ENCODE data around the gene DCAF6.

DCAF6 gene

DNA sequence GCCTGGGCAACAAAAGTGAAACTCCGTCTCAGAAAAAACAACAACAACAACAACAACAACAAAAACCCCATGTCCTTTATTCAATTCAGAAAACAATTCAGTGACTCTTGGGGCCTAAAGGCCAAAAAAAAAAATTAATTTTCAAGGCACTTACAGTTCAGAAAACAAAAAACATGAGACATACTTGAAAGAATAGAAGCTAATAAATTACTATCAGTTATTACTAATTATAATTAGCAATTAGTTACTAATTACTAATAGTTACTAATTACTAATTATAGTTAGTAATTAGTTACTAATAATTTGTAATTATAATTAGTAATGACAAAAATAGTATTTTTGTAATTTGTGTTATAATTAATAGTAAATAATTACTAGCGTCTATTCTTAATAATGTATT is 57.2 kb downstream of the DCAF6 start:
- TF ChIP-seq, protein P1, sequence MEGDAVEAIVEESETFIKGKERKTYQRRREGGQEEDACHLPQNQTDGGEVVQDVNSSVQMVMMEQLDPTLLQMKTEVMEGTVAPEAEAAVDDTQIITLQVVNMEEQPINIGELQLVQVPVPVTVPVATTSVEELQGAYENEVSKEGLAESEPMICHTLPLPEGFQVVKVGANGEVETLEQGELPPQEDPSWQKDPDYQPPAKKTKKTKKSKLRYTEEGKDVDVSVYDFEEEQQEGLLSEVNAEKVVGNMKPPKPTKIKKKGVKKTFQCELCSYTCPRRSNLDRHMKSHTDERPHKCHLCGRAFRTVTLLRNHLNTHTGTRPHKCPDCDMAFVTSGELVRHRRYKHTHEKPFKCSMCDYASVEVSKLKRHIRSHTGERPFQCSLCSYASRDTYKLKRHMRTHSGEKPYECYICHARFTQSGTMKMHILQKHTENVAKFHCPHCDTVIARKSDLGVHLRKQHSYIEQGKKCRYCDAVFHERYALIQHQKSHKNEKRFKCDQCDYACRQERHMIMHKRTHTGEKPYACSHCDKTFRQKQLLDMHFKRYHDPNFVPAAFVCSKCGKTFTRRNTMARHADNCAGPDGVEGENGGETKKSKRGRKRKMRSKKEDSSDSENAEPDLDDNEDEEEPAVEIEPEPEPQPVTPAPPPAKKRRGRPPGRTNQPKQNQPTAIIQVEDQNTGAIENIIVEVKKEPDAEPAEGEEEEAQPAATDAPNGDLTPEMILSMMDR (IDR thresholded peaks at IDR 0.05; ENCODE audit: low read depth, low read length), result no peak
- H3K4me3 ChIP-seq (ENCODE audit: low read depth, low read length), result no peak overlapping the region
- DNase-seq (ENCODE audit: low read depth, low spot score), result no peak
- in situ Hi-C loops (cut with HindIII; ENCODE audit: low sequenced_read_pairs), result no loop called here

DNA sequence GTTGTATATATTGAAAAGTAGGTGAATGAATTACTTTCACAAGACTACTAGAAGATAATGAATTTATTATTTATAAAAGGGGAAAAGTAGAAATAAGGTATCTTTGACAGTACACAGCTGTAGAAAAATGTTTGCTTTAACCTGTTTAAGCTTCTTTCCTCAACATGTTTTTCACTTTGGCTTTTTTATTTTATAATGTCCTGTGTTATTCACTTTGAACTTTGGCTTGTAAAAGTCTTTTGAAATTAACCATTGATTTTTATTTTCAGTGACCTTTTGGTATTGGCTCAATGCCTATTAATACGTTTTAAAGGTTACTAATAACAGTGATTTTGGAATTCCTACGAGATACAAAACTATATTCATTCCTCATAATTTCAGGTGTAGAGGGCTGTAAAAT is 58.1 kb downstream of the DCAF6 start:
- in situ Hi-C loops (cut with HindIII; ENCODE audit: low sequenced_read_pairs), result no loop called here
- no peak for DNase-seq (ENCODE audit: low read depth, low spot score)
- no peak overlapping the region for H3K4me3 ChIP-seq (ENCODE audit: low read depth, low read length)
- TF ChIP-seq, protein P1 (IDR thresholded peaks at IDR 0.05; ENCODE audit: low read depth, low read length), result no peak

DNA sequence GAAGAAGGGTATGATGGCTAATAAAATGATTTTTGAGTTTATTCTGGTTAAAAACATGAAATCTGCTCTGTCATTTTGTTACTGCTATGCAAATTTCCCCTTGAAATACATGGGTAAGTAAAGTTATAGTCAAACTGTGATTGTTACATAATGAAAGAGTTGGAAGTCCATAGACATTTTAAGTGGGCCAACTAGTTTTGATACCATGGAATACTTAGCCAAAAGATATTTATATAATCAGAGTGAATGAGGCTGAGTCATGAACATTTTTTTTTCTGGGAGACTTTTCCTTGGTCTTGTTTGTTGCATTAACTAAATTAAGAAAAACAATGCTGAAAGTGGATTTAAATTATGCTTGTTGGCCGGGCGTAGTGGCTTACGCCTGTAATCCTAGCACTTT is 58.6 kb downstream of the DCAF6 start:
- TF ChIP-seq, protein P1 (IDR thresholded peaks at IDR 0.05; ENCODE audit: low read depth, low read length), result no peak
- in situ Hi-C loops (cut with HindIII; ENCODE audit: low sequenced_read_pairs), result no loop called here
- no peak for DNase-seq (ENCODE audit: low read depth, low spot score)
- no peak overlapping the region for H3K4me3 ChIP-seq (ENCODE audit: low read depth, low read length)

DNA sequence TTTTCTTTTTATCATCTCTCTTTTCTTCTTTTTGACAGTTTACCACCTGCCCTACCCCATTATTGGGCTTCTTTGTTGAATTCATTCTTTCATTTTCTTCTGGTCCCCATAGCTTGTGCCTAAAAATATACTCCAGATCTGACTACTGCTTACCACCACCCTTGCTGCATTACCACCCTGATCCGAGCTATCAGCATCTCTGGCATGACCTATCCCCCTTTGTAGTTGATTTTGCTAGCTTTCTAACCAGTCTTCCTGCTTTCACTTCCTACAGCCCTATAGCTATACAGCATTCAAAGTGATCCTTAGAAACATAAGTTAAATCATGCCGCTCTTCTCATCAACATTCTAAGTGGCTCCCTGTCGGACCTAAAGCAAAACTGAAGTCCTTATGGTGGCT is 59.8 kb downstream of the DCAF6 start:
- in situ Hi-C loops (cut with HindIII; ENCODE audit: low sequenced_read_pairs), result no loop called here
- TF ChIP-seq, protein P1 (IDR thresholded peaks at IDR 0.05; ENCODE audit: low read depth, low read length), result no peak

DNA sequence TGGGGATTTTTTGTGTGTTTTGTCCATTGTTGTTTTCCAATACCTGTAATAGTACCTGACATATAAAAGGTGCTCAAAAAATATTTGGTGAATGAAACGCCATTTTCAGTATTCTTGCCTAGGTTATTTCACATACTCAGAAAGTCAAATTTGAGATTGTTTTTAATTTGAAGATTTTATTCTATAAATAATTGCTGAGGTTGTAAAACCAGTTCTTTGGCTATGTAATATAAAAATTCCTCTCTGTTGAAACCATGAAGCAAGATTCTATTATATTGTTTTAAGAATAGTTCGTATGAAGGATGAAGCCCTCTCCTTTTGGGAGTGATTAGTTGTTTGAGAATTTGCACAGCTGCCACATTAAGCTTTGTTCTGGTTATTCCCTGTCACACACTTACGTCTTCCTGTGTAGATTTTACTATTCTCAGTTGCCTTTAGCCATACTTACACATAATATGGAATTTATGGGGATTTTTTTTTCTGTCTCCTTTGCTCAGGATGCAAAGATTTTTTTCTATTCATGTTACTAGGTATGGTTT is 60.6 kb downstream of the DCAF6 start:
- TF ChIP-seq, protein P1 (IDR thresholded peaks at IDR 0.05; ENCODE audit: low read depth, low read length), result no peak
- no peak overlapping the region for H3K4me3 ChIP-seq (ENCODE audit: low read depth, low read length)
- DNase-seq (ENCODE audit: low read depth, low spot score), result no peak
- in situ Hi-C loops (cut with HindIII; ENCODE audit: low sequenced_read_pairs), result no loop called here

More for the DNA sequence above, 59.8 kb downstream of the DCAF6 start:
- no peak overlapping the region for H3K4me3 ChIP-seq (ENCODE audit: low read depth, low read length)
- no peak for DNase-seq (ENCODE audit: low read depth, low spot score)

DNA sequence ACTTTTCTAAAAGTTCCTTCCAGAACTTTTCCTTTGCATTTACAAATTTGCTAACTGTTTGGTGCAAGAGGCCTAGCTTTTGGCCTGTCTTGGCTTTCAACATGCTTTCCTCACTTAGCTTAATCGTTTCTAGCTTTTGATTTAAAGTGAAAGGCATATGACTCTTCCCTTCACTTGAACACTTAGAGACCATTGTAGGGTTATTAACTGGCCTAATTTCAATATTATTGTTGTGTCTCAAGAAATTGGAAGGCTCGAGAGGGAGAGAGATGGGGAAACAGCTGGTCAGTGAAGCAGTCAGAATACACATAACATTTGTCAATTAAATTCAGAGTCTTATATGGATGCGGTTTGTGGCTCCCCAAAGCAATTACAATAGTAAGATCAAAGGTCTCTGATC is 63.4 kb downstream of the DCAF6 start:
- DNase-seq (ENCODE audit: low read depth, low spot score), result no peak
- TF ChIP-seq, protein P1 (IDR thresholded peaks at IDR 0.05; ENCODE audit: low read depth, low read length), result no peak
- no peak overlapping the region for H3K4me3 ChIP-seq (ENCODE audit: low read depth, low read length)
- in situ Hi-C loops (cut with HindIII; ENCODE audit: low sequenced_read_pairs), result no loop called here

DNA sequence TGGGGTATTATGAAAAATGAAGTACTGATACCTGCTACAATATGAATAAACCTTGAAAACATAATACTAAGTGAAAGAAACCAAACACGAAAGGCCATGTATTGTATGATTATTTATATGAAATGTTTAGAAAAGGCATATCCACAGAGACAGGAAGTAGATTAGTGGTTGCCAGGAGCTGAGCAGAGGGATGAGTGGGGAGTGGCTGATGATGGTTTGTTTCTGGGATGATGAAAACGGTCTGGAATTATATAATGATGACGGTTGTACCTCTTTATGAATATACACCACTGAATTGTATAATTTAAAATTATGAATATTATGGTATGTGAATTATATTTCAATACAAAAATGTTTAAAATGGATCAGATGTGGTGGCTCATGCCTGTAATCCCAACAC is 64.2 kb downstream of the DCAF6 start:
- no peak overlapping the region for H3K4me3 ChIP-seq (ENCODE audit: low read depth, low read length)
- in situ Hi-C loops (cut with HindIII; ENCODE audit: low sequenced_read_pairs), result no loop called here
- TF ChIP-seq, protein P1 (IDR thresholded peaks at IDR 0.05; ENCODE audit: low read depth, low read length), result no peak
- no peak for DNase-seq (ENCODE audit: low read depth, low spot score)

Measured in astrocyte of the spinal cord (primary cell).